GM06990 (cell line): ENCODE results near the gene ATP8B4.
"Not testable (repeated sequence)": the region's sequence is repeated elsewhere in the genome, so short reads cannot be mapped to it uniquely, and the experiment has no call there.

Experiments
- DNase-seq: peaks from one replicate; pipeline ENCODE4 v3.0.0-alpha.2; 2011; ENCODE audit not compliant: insufficient read length; ENCODE audit errors: extremely low read depth
- H3K27me3 ChIP-seq: replicated peaks from 2 replicates; pipeline ENCODE4 v1.6.0; 2011; ENCODE audit warnings: low read length; ENCODE audit not compliant: control insufficient read depth, insufficient read depth
- H3K36me3 ChIP-seq: 2 replicates; pipeline ENCODE4 v1.5.1; 2011; ENCODE audit warnings: low read length; ENCODE audit not compliant: control insufficient read depth, insufficient read depth
- H3K4me3 ChIP-seq: replicated peaks from 2 replicates; pipeline ENCODE4 v1.5.1; 2011; ENCODE audit warnings: low read depth, mild to moderate bottlenecking, control low read depth, low read length
- TF ChIP-seq, protein P1 (sequence below): IDR thresholded peaks from 2 replicates; pipeline ENCODE4 v1.5.1; 2011; ENCODE audit warnings: low read length, control low read depth, mild to moderate bottlenecking, inconsistent platforms; ENCODE audit not compliant: insufficient read depth, poor library complexity, severe bottlenecking

Gene ATP8B4

DNA sequence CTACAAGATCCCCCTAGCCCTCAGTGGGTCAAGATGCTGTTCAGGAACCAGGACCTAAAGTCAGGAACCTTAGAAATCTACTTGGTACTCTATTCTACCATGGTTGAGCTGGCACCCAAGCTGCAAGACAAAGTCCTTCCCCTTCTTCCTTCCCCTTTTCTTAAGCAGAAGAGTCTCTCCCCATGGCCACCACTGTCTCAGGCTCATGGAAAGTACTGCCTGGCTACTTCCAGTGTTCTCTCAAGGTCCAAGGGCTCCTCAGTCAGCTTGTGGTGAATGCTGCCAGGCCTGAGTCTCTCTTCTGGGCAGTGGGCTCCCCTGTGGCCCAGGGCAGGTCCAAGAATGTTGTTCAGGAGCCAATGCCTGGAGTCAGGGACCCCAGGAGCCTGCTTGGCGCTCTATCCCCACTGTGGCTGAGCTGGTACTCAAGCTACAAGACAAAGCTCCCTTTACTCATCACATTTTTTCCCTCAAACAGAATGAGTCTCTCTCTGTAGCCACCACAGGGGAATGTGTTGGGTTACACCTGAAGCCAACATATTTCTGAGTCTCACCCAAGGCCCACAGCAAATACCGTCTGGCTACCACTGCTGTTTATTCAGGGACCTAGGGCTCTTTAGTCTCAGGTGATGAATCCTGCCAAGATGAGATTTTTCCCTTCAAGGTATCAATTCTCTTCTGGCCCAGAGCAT is 44.8 kb upstream of the ATP8B4 start:
- TF ChIP-seq, protein P1, sequence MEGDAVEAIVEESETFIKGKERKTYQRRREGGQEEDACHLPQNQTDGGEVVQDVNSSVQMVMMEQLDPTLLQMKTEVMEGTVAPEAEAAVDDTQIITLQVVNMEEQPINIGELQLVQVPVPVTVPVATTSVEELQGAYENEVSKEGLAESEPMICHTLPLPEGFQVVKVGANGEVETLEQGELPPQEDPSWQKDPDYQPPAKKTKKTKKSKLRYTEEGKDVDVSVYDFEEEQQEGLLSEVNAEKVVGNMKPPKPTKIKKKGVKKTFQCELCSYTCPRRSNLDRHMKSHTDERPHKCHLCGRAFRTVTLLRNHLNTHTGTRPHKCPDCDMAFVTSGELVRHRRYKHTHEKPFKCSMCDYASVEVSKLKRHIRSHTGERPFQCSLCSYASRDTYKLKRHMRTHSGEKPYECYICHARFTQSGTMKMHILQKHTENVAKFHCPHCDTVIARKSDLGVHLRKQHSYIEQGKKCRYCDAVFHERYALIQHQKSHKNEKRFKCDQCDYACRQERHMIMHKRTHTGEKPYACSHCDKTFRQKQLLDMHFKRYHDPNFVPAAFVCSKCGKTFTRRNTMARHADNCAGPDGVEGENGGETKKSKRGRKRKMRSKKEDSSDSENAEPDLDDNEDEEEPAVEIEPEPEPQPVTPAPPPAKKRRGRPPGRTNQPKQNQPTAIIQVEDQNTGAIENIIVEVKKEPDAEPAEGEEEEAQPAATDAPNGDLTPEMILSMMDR, result no peak
- no peaks in the 10 kb centered on the region for H3K27me3 ChIP-seq
- H3K4me3 ChIP-seq, result no peak overlapping the region
- H3K36me3 ChIP-seq, result no peaks in the 10 kb centered on the region
- no peak for DNase-seq

DNA sequence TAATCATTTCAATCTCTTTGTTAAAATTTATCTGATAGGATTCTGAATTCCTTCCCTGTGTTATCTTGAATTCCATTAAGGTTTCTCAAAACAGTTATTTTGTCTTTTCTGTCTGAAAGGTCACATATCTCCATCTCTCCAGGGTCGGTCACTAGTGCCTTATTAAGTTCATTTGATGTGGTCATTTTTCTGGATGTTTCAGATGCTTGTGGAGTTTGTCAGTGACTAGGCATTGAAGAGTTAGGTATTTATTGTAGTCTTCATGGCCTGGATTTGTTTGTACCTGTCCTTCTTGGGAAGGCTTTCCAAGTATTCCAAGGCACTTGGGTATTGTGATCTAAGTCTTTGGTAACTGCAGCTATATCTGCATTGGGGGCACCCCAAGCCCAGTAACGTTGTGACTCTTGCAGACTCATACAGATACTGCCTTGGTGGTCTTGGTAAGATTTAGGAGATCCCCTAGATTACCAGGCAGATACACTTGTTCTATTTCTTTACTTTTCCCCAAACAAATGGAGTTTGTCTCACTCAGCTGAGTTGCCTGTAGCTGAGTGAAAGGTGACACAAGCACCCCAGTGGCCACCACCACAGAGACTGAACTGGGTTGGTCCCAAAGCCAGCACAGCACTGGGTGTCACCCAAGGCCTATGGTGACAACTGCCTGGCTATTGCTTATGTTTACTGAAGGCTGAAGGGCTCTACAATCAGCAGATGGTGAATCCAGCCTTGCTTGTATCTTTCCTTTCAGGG is 44.1 kb upstream of the ATP8B4 start:
- TF ChIP-seq, protein P1, result no peak
- DNase-seq, result no peak
- no peak overlapping the region for H3K4me3 ChIP-seq

DNA sequence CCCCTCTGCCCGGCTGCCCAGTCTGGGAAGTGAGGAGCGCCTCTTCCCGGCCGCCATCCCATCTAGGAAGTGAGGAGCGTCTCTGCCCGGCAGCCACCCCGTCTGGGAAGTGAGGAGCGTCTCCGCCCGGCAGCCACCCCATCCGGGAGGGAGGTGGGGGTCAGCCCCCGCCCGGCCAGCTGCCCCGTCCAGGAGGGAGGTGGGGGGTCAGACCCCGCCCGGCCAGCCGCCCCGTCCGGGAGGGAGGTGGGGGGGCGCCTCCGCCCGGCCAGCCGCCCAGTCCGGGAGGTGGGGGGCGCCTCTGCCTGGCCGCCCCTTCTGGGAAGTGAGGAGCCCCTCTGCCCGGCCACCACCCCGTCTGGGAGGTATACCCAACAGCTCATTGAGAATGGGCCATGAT is 39.2 kb upstream of the ATP8B4 start:
- not testable (repeated sequence) for H3K36me3 ChIP-seq, H3K4me3 ChIP-seq, DNase-seq, H3K27me3 ChIP-seq

More for the DNA sequence above, 44.1 kb upstream of the ATP8B4 start:
- no peaks in the 10 kb centered on the region for H3K27me3 ChIP-seq
- no peaks in the 10 kb centered on the region for H3K36me3 ChIP-seq

DNA sequence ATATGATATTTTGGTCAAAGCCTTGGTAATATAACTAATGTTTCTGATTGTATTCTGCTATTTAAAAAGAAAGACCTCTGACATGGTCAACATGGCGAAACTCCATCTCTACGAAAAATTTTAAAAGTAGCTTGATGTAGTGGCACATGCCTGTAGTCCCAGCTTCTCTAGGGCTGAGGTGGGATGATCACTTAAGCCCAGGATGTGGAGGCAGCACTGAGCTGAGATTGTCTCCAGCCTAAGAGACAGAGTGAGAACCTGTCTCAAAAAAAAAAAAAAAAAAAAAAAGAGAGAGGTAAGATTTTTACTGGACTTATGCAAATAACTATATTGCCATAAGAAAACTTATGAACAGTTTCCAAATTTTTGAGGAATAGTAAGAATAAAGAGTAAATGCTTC is 32.4 kb upstream of the ATP8B4 start:
- Histone ChIP-seq H3K27me3 (no peaks in the 10 kb centered on the region), H3K36me3 (no peaks in the 10 kb centered on the region), H3K4me3 (no peak overlapping the region)
- DNase-seq, result no peak
- TF ChIP-seq, protein P1, result no peak

DNA sequence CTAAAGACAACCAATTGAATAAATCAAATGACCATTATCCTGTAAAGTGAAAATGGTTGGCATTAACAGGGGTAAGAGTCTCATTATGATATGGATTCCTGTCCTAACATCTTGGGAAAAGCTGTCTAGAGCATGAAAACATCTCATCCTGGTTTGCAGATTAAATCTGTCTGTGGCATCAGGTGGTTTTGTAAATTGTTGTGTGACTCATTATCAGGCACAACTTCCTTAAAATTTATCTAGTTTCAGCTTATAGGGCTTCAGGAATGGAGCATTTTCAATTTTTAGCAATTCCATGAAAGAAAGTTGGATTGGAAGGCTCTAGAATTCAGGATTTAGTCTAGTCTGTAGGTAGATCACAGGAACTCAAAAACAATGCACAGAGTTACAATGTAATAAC is 31.8 kb upstream of the ATP8B4 start:
- TF ChIP-seq, protein P1, result no peak
- Histone ChIP-seq H3K36me3 (no peaks in the 10 kb centered on the region), H3K27me3 (no peaks in the 10 kb centered on the region), H3K4me3 (no peak overlapping the region)
- no peak for DNase-seq

DNA sequence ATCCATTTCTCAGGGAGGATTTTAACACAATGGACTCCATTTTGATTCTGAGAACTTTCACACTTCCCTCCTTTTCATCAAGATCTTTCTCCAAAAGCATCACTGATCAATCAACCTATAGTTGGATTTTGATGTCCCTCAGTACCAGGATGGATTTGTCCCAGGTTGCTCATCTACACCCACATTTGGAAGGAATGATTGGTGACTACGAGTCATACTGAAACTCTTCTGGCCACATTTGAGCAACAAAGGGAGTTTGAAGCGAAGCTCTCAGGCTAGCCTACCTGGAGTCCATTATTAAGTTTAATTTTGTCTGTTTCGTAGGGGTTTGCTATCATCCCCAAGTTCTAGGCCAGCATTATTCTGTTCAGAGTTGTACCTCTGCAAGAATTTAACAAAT is 31.3 kb upstream of the ATP8B4 start:
- H3K4me3 ChIP-seq, result no peak overlapping the region
- TF ChIP-seq, protein P1, result no peak
- H3K27me3 ChIP-seq, result no peaks in the 10 kb centered on the region

More for the DNA sequence above, 31.3 kb upstream of the ATP8B4 start:
- H3K36me3 ChIP-seq, result no peaks in the 10 kb centered on the region
- no peak for DNase-seq
